Lung (tissue), 12 donors: ENCODE measurements around the gene STX11. TPM values are rescaled to one million over a fixed set of nuclear protein-coding genes. Genes with fewer than 3 reads are reported as not detected.
A peak's percentile ranks its signal among the peaks of the same experiment; 100 is the strongest.
"Not testable (repeated sequence)": the region's sequence is repeated elsewhere in the genome, so short reads cannot be mapped to it uniquely, and the experiment has no call there.

Experiments used
- ATAC-seq: fragments of 200-7000 bp; cut with Tn5 transposase; one replicate; pipeline ENCODE4 v1.9.1; 2020; ENCODE audit warnings: moderate number of reproducible peaks; ENCODE audit not compliant: insufficient read depth, low FRiP score
- DNase-seq, 3 donors: peaks; one replicate each; pipeline ENCODE4 v3.0.0-alpha.2; 2013 to 2017
- H3K27ac ChIP-seq, 2 donors: one replicate each; pipeline ENCODE4 v1.5.1; 2013; ENCODE audit warnings: mild to moderate bottlenecking in 2 of 2, moderate library complexity in 2 of 2, control low read depth in 1 of 2, inconsistent platforms in 1 of 2, low read depth in 1 of 2, low read length in 1 of 2
- H3K27me3 ChIP-seq, 3 donors: one replicate each; pipeline ENCODE4 v1.5.1; 2013; ENCODE audit warnings: low read length in 2 of 3; ENCODE audit not compliant: control insufficient read depth in 3 of 3, insufficient read depth in 3 of 3
- H3K36me3 ChIP-seq, 4 donors: one replicate each; pipeline ENCODE4 v1.5.1; 2013; ENCODE audit warnings: low read length in 4 of 4, mild to moderate bottlenecking in 1 of 4, moderate library complexity in 1 of 4; ENCODE audit not compliant: control insufficient read depth in 4 of 4, insufficient read depth in 4 of 4
- H3K4me1 ChIP-seq, 5 donors: one replicate each; pipeline ENCODE4 v1.5.1; 2013; ENCODE audit warnings: low read length in 5 of 5, mild to moderate bottlenecking in 2 of 5, moderate library complexity in 1 of 5; ENCODE audit not compliant: control insufficient read depth in 5 of 5, insufficient read depth in 5 of 5
- H3K4me3 ChIP-seq: one replicate; pipeline ENCODE4 v1.5.1; 2013; ENCODE audit warnings: mild to moderate bottlenecking, control low read depth, moderate library complexity
- H3K9ac ChIP-seq, 2 donors: one replicate each; pipeline ENCODE4 v1.5.1; 2013; ENCODE audit warnings: low read length in 2 of 2, control low read depth in 1 of 2; ENCODE audit not compliant: insufficient read depth in 1 of 2
- H3K9me3 ChIP-seq, 4 donors: one replicate each; pipeline ENCODE4 v1.5.1; 2013; ENCODE audit warnings: low read length in 3 of 4, mild to moderate bottlenecking in 1 of 4, moderate library complexity in 1 of 4; ENCODE audit not compliant: control insufficient read depth in 4 of 4, insufficient read depth in 3 of 4
- WGBS, 2 donors: extraction: QIAGEN DNeasy Blood & Tissue Kit; methylation state at CpG; one replicate each; pipeline ENCODE4 v1.1.7; 2013; 5-methylcytosine and 5-hydroxymethylcytosine counted together
- polyA plus RNA-seq, 2 donors: library from polyadenylated mRNA; stranded (reverse); fragments of 200-250 nt; gene quantifications; one replicate each; pipeline ENCODE4 v1.2.1, GENCODE V29; 2013
- total RNA-seq, 2 donors: library from RNA; depleted of rRNA in 1 of 2; stranded (reverse); fragments of >200 nt in 1 of 2; gene quantifications; one replicate each; pipeline ENCODE4 v1.2.1, GENCODE V29; 2014 to 2021
- TF ChIP-seq, protein P1 (sequence below): IDR thresholded peaks from 2 replicates; pipeline ENCODE4 v1.5.1; 2012; ENCODE audit warnings: mild to moderate bottlenecking; ENCODE audit errors: control extremely low read depth, extremely low read depth
- donor health status: control.
- donor health status: control.
- donor health status: Bipolar disorder and iron deficiency.
- donor health status: healthy.
- donor health status: DM: yes; HTN: yes; CAD: no.

STX11 gene
- total and polyA plus RNA-seq, 4 donors, result 10.6 to 62.7 (median 35.7) TPM

- Histone ChIP-seq H3K9ac (no peak overlapping the region), H3K4me1 (peaks cover 0 to 5% (median 0%) of the 10 kb centered on the region in 5 donors), H3K27ac (no peak overlapping the region), H3K4me3 (no peak overlapping the region), H3K36me3 (peaks cover 0 to 4% (median 0%) of the 10 kb centered on the region in 4 donors), H3K27me3 (no peaks in the 10 kb centered on the region), H3K9me3 (peaks cover 0 to 2% (median 0%) of the 10 kb centered on the region in 4 donors)
- ATAC-seq, result no peak
- WGBS, 2 donors, result 62 to 75% methylated on average over 2 of the region's 2 CpGs
- TF ChIP-seq, protein P1, sequence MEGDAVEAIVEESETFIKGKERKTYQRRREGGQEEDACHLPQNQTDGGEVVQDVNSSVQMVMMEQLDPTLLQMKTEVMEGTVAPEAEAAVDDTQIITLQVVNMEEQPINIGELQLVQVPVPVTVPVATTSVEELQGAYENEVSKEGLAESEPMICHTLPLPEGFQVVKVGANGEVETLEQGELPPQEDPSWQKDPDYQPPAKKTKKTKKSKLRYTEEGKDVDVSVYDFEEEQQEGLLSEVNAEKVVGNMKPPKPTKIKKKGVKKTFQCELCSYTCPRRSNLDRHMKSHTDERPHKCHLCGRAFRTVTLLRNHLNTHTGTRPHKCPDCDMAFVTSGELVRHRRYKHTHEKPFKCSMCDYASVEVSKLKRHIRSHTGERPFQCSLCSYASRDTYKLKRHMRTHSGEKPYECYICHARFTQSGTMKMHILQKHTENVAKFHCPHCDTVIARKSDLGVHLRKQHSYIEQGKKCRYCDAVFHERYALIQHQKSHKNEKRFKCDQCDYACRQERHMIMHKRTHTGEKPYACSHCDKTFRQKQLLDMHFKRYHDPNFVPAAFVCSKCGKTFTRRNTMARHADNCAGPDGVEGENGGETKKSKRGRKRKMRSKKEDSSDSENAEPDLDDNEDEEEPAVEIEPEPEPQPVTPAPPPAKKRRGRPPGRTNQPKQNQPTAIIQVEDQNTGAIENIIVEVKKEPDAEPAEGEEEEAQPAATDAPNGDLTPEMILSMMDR, result no peak
- no peak for DNase-seq
Measured at GRCh38 chr6:144181639-144182038, 31.3 kb downstream of the STX11 start.

GRCh38 chr6:144184186-144184585 lies 33.9 kb downstream of the STX11 start:
- not testable (repeated sequence) for H3K4me1 ChIP-seq, ATAC-seq, H3K27me3 ChIP-seq, H3K27ac ChIP-seq, H3K9ac ChIP-seq, H3K4me3 ChIP-seq, H3K9me3 ChIP-seq, DNase-seq
- WGBS, 2 donors, result 92 to 93% methylated on average over 1 of the region's 1 CpG
- H3K36me3 ChIP-seq, result peaks cover 0 to 18% (median 1%) of the 10 kb centered on the region in 4 donors

GRCh38 chr6:144185133-144185836 lies 35.0 kb downstream of the STX11 start:
- TF ChIP-seq, protein P1, result no peak
- WGBS, 2 donors, result 67 to 78% methylated on average over 4 of the region's 4 CpGs
- peak in 2 of 3 donors; percentile 17 to 33 for DNase-seq
- H3K27me3 ChIP-seq, result no peaks in the 10 kb centered on the region
- H3K36me3 ChIP-seq, result peaks cover 0 to 18% (median 1%) of the 10 kb centered on the region in 4 donors
- no peak overlapping the region for H3K27ac ChIP-seq
- no peak overlapping the region for H3K9ac ChIP-seq
- no peak for ATAC-seq
- H3K4me1 ChIP-seq, result peaks cover 0 to 4% (median 0%) of the 10 kb centered on the region in 5 donors
- H3K9me3 ChIP-seq, result peaks cover 0 to 2% (median under 1%) of the 10 kb centered on the region in 4 donors
- H3K4me3 ChIP-seq, result no peak overlapping the region

GRCh38 chr6:144186817-144187625 lies 36.7 kb downstream of the STX11 start:
- 90 to 94% methylated on average over 79 of the region's 79 CpGs for WGBS, 2 donors
- ATAC-seq (no peak), DNase-seq (no peak)

More at GRCh38 chr6:144186817-144187625, 36.7 kb downstream of the STX11 start:
- Histone ChIP-seq H3K36me3 (peaks cover 0 to 18% (median 1%) of the 10 kb centered on the region in 4 donors), H3K4me1 (peaks cover 0 to 6% (median 0%) of the 10 kb centered on the region in 5 donors), H3K9me3 (peaks cover 0 to 2% (median under 1%) of the 10 kb centered on the region in 4 donors), H3K9ac (no peak overlapping the region), H3K4me3 (no peak overlapping the region), H3K27ac (no peak overlapping the region), H3K27me3 (no peaks in the 10 kb centered on the region)
- TF ChIP-seq, protein P1, result no peak
